Stimulated activated CD4-positive, alpha-beta T cell treated with anti-CD3 and anti-CD28 coated beads, Interleukin-12 subunit alpha, Interleukin-12 subunit beta, amount 100 ng/mL, for 24 hours (primary cell): ENCODE measurements around the gene RASL11B.

Experiments
- DNase-seq, 2 experiments: peaks; one replicate each; pipeline ENCODE4 v3.0.0-alpha.2; 2020; ENCODE audit warnings: low read depth in 2 of 2

Gene RASL11B

GRCh38 chr4:52914051-52914605 is 52.0 kb downstream of the RASL11B start:
- no peak for DNase-seq

GRCh38 chr4:52915191-52915590 is 53.1 kb downstream of the RASL11B start:
- DNase-seq: no peak

DNA sequence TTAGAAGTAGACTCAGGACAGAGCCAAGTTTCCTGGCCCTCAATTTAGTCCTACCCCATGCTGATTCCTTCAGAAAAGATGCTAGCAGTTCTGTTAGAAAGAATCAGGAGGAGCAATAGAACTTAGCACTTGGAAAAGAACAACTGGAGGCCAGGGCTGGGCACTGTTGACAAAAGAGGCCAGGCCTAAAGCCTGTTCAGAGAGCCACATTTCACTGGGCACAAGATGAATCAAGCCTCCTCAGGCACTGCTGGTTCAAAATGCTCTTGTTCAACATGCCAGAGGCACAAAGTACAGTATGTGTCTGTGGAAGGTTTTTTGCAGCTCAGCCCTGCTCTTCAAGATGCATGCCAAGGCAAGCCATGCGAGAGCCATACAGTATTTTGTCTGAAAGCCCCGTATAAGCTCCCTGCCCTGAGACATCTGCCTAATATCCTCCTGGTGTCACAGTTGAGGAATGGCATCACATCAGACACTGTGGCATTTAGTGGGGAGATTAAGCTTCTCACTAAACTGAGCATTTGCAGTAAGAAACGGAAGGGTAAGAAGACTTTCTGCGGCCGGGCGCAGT is 53.7 kb downstream of the RASL11B start:
- no peak for DNase-seq
